GM23248 (cell line): ENCODE measurements around the gene IRS4.

Experiments
- EZH2 ChIP-seq: fragments of 200-600 bp; sonication (generic); IDR thresholded peaks from 2 replicates; pipeline ENCODE4 v1.6.1; 2018; ENCODE audit warnings: antibody characterized with exemption, mild to moderate bottlenecking; ENCODE audit not compliant: insufficient read depth, poor library complexity, severe bottlenecking
- EZH2phosphoT487 ChIP-seq: fragments of 200-600 bp; sonication (generic); IDR thresholded peaks from 2 replicates; pipeline ENCODE4 v1.6.1; 2018; ENCODE audit warnings: antibody characterized with exemption, moderate library complexity, mild to moderate bottlenecking, low read depth; ENCODE audit not compliant: insufficient read depth

DNA sequence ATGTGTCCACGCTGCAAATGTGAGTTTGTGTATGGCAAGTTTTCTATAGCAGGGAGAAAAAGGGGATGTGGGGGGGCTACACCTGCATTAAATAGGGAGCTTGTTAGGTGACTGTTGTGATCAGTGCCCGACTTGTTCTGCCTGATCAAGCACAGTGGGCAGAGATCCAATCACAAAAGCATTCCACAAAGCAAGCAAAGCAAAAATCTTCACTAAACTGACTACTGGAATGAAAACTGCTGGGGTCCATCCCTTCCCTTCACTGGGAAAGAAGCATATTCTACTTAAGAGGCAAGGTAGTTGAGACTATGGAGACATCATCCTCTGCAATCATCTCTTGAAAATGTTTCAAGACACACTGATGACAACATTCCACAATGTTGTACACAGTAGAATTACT, 5.2 kb downstream of the IRS4 start:
- no peak for TF ChIP-seq EZH2
- TF ChIP-seq EZH2phosphoT487: no peak
